Neutrophil (primary cell): Measurements from ENCODE around the gene CFAP61.

Experiments
- H3K27ac ChIP-seq: fragments of 200-600 bp; sonication (generic); 2 replicates; pipeline ENCODE4 v1.5.1; 2016; ENCODE audit warnings: mild to moderate bottlenecking, moderate library complexity
- H3K27me3 ChIP-seq: fragments of 200-600 bp; sonication (generic); 2 replicates; pipeline ENCODE4 v1.6.0; 2016; ENCODE audit warnings: mild to moderate bottlenecking
- H3K36me3 ChIP-seq: fragments of 200-600 bp; sonication (generic); 2 replicates; pipeline ENCODE4 v1.5.1; 2017
- H3K4me1 ChIP-seq, 2 experiments: fragments of 200-600 bp in 1 of 2; sonication (generic) in 1 of 2; 1 replicate in 1 of 2; 2 replicates in 1 of 2; pipeline versions ENCODE4 v1.5.1 to v1.6.1; 2013 to 2016; ENCODE audit warnings: low read depth in 1 of 2, low read length in 1 of 2, mild to moderate bottlenecking in 1 of 2, moderate library complexity in 1 of 2; ENCODE audit not compliant: control insufficient read depth in 1 of 2, insufficient read depth in 1 of 2
- H3K4me3 ChIP-seq, 2 experiments: fragments of 200-600 bp in 1 of 2; sonication (generic) in 1 of 2; 1 replicate in 1 of 2; 2 replicates in 1 of 2; pipeline ENCODE4 v1.5.1; 2013 to 2016; ENCODE audit warnings: low read depth in 1 of 2, low read length in 1 of 2, mild to moderate bottlenecking in 1 of 2, moderate library complexity in 1 of 2
- H3K9me3 ChIP-seq: fragments of 200-600 bp; sonication (generic); 2 replicates; pipeline ENCODE4 v1.5.1; 2016
- CTCF ChIP-seq: fragments of 200-600 bp; sonication (generic); IDR thresholded peaks from 2 replicates; pipeline ENCODE4 v1.5.1; 2016; ENCODE audit warnings: antibody characterized with exemption

The CFAP61 gene

GRCh38 chr20:20375862-20376261 lies 323.5 kb downstream of the CFAP61 start:
- Histone ChIP-seq H3K27ac (no peak overlapping the region), H3K9me3 (no peaks in the 10 kb centered on the region), H3K36me3 (no peaks in the 10 kb centered on the region), H3K4me3 (no peak overlapping the region), H3K27me3 (peaks cover 80% of the 10 kb centered on the region), H3K4me1 (peaks cover 8% of the 10 kb centered on the region in 2 experiments)
- no peak for TF ChIP-seq CTCF

GRCh38 chr20:20386192-20386591 lies 333.9 kb downstream of the CFAP61 start:
- peaks cover 37% of the 10 kb centered on the region for H3K27me3 ChIP-seq
- no peak for TF ChIP-seq CTCF
- peaks cover 25% of the 10 kb centered on the region for H3K36me3 ChIP-seq
- H3K27ac ChIP-seq: no peak overlapping the region
- no peak overlapping the region for H3K4me3 ChIP-seq
- H3K9me3 ChIP-seq: no peaks in the 10 kb centered on the region
- H3K4me1 ChIP-seq: no peaks in the 10 kb centered on the region

GRCh38 chr20:20390393-20390792 lies 338.1 kb downstream of the CFAP61 start:
- H3K4me3 ChIP-seq: no peak overlapping the region
- H3K4me1 ChIP-seq: peaks cover 0 to 6% of the 10 kb centered on the region in 2 experiments
- H3K36me3 ChIP-seq: peaks cover 65% of the 10 kb centered on the region
- TF ChIP-seq CTCF: no peak
- H3K9me3 ChIP-seq: no peaks in the 10 kb centered on the region
- H3K27me3 ChIP-seq: peaks cover 14% of the 10 kb centered on the region
- H3K27ac ChIP-seq: no peak overlapping the region

GRCh38 chr20:20391115-20391514 lies 338.8 kb downstream of the CFAP61 start:
- peaks cover 0 to 6% of the 10 kb centered on the region in 2 experiments for H3K4me1 ChIP-seq
- H3K9me3 ChIP-seq: no peaks in the 10 kb centered on the region
- H3K4me3 ChIP-seq: no peak overlapping the region
- H3K27ac ChIP-seq: no peak overlapping the region
- H3K36me3 ChIP-seq: peaks cover 72% of the 10 kb centered on the region
- TF ChIP-seq CTCF: no peak
- H3K27me3 ChIP-seq: peaks cover 7% of the 10 kb centered on the region

GRCh38 chr20:20391766-20392165 lies 339.4 kb downstream of the CFAP61 start:
- Histone ChIP-seq H3K4me1 (peaks cover 0 to 6% of the 10 kb centered on the region in 2 experiments), H3K27ac (no peak overlapping the region), H3K9me3 (no peaks in the 10 kb centered on the region), H3K4me3 (no peak overlapping the region), H3K36me3 (peaks cover 79% of the 10 kb centered on the region), H3K27me3 (peaks cover under 1% of the 10 kb centered on the region)
- no peak for TF ChIP-seq CTCF
